Measurements from ENCODE around the gene GRIK3. TPM values are rescaled to one million over a fixed set of nuclear protein-coding genes. Genes with fewer than 3 reads are reported as not detected.
A peak's percentile ranks its signal among the peaks of the same experiment; 100 is the strongest.
"Not testable (repeated sequence)": the region's sequence is repeated elsewhere in the genome, so short reads cannot be mapped to it uniquely, and the experiment has no call there.

Gene GRIK3
- total RNA-seq, 1 donor from 2014 or later, result 30.2 TPM

DNA sequence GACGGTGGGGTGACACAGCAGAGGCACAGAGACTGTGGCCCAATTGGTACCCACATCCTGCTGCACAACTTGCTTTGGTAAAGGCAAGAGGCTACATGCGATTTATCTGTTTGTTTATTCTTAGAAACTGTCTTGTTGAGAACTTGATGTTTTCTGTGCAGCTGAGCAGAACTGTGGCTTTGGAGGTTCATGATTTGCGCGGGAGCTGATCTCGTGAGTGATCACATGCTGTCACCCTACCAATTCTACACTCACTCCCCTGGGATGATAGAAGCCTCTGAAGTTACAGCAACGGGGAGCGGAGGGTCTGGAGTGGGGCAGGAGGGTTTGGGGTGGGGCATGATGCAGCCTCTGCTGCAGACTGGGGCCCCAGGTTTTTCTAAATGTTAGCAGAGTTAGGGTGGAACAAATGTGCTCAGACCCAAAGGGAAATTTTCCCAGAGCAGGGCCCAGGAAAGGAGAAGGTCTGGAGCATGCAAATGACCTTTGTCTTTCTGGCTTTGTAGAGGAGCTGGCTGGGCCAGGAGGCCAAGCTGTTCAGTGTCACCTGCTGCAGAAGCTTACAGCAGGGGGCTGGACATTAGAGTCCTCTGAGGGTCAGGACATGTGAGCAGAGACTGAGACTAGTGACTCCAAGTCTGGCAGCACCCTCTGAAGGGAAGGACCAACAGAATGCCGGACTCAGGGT is 83.6 kb downstream of the GRIK3 start:
- DNase-seq (ENCODE audit: low spot score in 2 of 2) (no peak), FAIRE-seq (no peak)

DNA sequence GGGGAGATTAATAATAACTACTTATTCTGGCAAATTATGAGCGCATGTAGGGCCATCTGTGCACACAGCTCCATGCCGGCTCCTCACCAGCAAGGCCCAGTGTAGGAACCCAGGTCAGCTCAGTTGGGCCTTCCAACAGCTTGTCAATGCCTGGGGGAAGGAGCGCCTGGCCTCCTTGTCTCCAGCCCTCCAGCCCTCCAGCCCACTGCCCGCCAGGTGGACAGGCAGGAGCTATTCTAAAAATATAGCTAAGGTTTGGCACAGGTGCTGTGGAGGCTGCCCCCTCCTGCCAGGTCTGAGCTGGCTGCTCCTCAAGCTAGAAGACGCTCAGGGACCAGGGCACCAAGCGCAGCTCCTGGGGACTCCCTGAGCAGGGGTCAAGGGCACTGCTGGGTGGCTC is 85.7 kb downstream of the GRIK3 start:
- no peak for FAIRE-seq
- DNase-seq (ENCODE audit: low spot score in 2 of 2), result no peak

DNA sequence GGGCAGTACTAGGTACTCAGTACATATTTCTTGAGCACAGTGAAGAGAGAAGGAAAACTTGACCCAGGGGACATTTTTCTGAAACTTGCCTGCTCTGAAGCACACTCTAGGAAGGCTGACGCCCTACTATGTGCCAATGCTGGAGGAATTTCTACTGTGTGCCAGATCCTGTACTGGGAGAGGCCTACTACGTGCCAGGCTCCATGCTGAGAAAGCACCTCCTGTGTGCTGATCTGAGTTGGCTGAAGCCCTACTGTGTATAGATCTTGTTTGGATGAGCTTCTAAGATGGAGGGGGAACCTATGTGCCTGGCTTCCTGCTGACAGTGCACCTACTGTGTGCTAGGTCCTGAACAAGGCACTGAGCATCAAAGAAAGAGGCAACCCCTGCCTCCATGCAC is 86.2 kb downstream of the GRIK3 start:
- no peak for FAIRE-seq

DNA sequence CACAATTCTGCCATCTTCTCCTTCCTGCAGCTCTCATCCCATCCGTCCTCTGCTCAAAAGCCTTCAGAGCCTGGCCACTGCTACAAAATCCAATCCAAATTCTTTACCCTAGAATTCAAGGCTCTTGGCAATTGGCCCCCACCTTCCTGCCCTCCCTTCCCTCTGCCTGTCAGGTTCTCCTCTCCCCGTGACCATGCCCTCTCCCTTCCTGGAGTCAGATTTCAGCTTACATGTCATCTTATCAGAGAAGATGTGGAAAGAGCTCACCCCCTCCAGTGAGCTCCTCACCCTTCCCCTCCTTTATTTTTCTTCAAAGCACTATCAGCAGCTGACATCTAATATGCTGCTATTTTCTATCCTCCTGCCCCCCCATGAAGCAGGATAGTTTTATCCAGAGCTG is 86.9 kb downstream of the GRIK3 start:
- no peak for FAIRE-seq
- no peak for DNase-seq (ENCODE audit: low spot score in 2 of 2)

More for the DNA sequence above, 86.2 kb downstream of the GRIK3 start:
- DNase-seq (ENCODE audit: low spot score in 2 of 2), result no peak

DNA sequence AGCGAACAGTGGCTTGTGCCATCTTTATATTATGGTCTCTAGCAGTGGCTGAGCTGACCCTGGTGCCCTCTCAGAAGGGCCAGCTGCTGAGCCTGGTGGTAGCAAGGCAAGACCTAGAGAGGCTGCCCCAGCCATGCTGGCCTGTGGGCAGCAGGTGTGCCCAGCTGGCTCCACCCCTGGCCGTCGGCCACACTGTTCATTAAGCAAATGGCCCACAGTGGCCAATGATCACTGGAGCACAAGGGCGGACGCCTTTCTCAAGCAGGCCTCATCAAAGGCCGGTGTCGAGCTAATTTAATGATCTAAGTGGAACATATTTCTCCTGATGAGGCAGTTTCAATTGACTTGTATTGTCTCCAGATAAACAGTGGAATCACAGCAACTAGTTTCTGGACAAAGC is 89.4 kb downstream of the GRIK3 start:
- DNase-seq (ENCODE audit: low spot score in 2 of 2), result no peak
- FAIRE-seq, result no peak

DNA sequence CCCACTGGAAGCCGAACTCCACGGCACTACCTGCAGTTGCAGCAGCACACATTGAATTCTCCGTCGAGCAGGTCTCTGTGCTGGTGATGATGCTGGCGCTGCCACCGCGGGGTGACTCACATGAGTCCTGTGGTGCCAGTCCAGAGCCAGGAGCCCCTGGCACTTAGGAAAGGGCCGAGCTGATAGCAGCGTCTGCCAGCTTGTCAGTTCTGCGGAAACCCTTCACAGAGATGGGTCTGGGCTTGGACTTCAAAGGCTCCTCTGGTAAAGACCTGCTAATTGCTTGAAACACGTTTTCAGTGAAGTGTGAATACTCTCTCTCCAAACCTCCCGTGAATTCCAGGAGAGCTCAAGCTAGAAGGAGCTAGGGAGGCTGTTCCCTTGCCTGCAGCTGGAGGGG is 92.2 kb downstream of the GRIK3 start:
- DNase-seq (ENCODE audit: low spot score in 2 of 2), result no peak
- FAIRE-seq, result no peak

DNA sequence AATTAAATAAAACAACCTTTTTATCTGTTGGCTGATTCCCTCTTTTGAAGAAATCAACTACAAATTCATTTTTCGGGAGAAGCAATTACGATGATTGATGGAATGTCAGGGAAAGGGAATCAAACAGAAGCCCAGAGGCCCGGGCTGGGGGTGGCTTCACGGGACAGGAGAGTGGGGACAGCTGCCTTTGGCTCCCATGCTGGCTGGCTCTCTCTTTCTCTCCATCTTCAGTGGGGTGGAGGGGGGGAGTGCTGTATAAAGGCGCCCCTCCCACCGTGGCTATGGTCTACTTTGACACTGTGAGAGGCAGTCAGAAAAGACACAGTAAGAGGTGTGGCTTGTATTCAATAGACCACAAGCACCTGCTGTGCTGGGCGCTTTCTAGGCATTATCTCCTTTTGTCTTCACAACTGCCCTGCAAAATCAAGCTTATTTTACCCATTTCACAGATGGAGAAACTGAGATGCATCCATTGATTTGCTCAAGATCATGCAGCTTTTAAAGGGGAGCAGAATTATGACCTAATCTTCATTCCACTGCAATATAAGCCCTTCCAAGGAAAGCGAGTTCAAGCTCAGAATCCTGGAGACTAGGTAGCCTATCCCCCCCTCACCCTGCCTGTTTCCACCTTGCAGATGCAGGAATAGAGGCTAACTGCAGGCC is 92.9 kb downstream of the GRIK3 start:
- FAIRE-seq, result no peak
- DNase-seq (ENCODE audit: low spot score in 2 of 2), result no peak

DNA sequence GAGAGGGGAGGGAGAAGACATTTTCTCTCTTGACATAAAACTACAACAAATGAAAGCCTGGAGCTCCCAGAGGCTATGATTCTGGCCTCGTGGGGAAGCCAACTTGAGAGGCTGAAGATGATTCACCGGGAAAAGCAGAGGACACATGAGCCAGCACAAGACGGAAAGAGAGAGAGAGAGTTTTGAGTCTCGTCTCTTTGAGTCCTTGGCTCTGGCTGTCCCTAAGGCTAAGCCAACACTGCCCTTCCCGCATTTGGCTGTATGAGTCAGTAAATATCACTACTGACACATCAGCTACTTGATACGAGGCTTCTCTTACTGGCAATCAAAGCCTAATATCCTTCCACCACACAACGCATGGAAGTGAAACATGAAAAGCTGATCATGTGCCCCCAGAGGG is 95.5 kb downstream of the GRIK3 start:
- FAIRE-seq (no peak), DNase-seq (ENCODE audit: low spot score in 2 of 2) (no peak)

DNA sequence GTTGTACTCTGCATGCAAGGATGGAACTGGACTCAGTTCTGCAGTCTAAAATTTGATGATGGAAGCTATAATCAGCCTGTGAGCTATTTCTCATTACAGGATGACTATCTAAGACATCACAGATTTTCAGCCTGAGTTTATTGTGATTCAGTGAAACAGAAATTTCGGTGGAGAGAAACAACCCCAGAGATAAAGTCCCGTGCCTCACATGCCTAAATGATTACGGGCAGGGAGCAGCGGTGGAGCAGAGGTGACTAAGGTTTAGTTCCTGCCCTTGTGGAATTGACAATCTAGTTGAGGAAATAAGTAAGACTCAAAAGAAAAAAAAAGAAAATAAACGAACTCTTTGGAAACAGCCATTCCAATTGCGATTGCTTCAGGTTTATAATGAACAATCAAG is 96.9 kb downstream of the GRIK3 start:
- FAIRE-seq (no peak), DNase-seq (ENCODE audit: low spot score in 2 of 2) (no peak)

DNA sequence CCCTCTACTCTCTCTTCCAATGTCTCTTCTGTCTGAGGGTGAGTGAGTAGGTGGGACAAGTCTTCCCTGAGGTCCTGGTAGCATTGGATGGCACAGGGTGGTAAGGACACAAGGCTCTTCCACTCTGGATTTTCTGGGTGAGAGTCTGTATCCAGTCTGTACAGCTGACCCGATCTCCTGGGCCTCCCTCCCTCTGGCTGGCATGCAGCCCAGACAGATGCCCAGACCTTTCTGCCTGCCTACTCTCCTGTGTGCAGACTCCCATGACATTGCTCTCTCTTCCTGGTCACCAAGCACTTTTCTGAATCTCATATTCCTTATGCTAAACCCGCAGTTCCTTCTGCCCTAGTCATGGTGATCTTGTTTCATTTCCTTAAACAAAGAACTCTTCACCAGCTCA is 100.3 kb downstream of the GRIK3 start:
- no peak for FAIRE-seq

DNA sequence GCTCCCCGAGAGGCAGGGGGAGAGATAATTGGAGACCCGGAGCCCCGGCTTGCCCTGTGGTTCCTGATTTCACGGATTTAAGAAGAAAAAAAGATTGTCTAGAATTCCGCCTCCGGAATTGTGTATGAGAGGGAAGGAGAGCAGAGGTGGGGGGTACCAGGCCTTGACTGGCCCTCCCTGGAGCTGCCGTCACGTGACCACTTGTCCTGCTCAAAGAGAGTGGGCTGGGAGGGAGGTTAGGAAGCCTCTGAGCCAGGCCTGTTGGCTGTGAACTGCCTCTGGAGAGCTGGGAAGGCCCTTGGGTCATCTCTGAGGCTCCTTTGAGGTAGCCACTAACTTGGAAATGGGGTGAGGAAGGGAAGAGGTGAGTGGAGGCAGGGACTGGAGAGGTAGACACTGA is 106.5 kb downstream of the GRIK3 start:
- no peak for DNase-seq (ENCODE audit: low spot score in 2 of 2)
- FAIRE-seq, result no peak

More for the DNA sequence above, 100.3 kb downstream of the GRIK3 start:
- DNase-seq (ENCODE audit: low spot score in 2 of 2), result no peak

DNA sequence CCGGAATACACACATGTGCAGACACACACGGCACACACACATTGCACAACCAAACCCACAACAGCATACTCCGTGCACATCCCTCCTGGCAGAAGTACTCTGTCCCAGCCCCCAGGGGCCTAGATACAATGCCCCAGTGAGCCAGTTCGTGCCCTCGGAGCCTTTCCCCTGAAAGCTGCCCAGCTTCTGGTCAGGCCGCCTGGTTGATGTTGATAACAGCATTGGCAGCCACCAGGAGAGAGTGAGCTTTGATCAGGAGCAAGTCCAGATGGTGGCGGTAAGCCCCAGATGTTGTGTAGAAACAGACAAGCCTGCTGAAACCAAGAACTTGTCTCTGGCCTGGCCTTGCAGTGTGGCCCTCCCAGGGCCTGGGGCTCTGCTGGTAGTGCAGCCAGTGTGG is 109.1 kb downstream of the GRIK3 start:
- DNase-seq (ENCODE audit: low spot score in 2 of 2) (no peak), FAIRE-seq (no peak)

DNA sequence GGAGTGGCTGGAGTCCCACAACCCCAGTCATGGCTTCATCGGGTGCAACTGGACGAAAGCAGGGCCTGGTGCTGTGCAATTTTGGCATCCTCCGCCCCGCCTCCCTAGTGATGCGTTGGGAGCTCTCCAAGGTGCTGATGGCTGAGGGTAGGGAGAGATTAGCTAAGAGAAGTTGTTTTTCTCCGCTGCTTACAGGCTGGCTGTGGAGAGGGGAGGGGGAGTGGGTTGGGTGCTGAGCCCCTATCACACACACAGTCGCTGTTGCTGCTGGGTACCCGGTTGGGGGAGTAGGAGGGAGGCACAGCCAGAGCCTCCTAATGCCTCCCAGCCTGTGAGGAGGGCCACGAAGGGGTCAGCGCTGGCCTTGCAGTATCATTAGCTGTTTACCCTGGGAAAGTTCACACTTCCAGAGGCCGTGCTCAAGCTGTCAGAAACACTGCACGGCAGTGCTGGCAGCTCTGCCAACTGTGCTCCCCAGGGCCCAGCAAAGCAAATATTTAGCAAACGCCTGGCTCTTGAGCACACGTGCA is 110.0 kb downstream of the GRIK3 start:
- no peak for DNase-seq (ENCODE audit: low spot score in 2 of 2)
- FAIRE-seq, result no peak

DNA sequence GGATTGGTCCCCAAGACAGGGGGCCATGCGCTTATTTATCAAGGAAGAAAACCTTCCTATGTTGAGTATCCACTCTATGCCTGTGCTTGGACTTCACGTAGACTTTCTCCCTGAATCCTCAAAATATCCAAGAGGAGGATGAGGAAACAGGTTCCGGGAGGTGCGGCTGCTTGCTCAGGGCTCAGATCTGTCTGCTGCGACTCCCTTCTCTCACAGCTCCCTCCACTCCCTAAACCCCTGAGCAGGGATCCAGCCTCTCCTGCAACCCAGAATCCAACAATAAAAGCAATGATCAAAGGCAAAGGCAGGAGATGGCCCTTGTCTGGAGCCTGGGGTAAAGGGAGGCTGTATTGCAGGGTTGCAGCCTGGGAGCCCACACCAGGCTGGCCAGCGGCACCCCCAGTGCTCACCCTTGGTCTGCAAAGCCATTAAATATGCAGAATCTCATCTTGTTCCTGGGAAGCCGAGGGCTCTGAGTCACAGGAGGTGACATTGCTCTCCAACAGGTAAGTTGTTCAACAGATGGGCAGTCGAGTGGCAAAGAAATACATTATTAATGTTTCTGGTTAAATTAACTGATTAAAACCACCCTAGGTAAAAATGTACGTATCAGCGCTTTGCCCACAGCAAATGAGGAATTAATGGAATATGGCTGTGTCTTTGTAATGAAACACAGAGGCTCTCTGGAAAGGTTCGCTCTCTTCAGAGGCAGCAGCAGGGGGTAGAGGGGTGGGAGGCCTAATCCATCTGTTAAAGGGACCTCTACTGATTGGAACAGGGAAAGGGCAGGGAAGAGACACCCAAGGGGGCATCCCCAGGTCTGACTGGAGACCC is 111.5 kb downstream of the GRIK3 start:
- DNase-seq (ENCODE audit: low spot score in 2 of 2) (no peak), FAIRE-seq (no peak)

DNA sequence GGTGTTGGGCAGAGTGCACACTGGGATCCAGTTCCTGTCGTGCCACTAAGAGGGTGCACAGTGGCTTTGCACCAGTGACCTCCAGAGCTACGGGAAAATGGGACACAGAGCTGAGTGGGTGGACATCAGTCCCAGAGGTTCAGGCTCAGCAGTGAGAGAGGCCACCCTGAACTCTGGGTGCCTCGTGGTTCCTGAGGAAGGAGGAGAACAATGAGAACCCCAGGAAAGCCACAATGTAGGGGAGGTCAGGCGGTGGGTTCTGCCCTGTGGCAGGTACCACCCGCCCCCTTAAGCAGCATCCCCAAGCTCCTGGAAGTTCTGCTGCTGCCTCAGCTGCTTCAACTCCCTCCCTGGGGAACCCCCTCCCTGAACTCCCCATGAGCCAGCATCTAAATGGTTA is 112.2 kb downstream of the GRIK3 start:
- DNase-seq (ENCODE audit: low spot score in 2 of 2) (no peak), FAIRE-seq (no peak)

DNA sequence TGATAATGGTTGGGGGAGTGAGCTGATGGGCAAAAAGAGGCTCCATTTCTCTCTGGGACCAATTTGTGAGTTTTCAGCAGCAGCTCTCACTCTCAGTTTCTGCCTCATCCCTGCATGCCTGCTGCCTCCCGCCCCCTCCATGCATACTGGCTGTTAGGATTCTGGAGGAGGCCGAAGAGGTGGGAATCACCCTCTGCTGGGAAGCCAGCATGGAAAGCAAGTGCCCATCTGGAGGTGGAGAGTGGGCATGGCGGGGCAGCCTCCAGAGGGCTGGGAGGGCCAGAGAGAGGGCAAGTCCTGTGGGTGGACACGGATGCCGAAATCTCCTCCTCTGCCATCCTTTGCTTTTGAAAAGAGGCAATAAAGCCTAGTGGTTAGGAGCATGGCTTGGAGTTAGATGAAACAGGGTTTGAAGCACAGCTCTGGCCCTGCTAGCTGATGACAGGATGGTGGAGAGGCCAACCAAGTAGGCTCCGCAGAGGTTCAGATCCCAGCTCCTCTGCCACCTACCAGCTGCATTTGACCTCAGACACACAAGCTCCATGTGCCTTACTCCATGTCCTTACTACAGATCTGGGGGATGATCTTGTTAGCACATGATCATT is 113.4 kb downstream of the GRIK3 start:
- DNase-seq (ENCODE audit: low spot score in 2 of 2) (peak in 1 of 2 donors; percentile 37), FAIRE-seq (no peak)

DNA sequence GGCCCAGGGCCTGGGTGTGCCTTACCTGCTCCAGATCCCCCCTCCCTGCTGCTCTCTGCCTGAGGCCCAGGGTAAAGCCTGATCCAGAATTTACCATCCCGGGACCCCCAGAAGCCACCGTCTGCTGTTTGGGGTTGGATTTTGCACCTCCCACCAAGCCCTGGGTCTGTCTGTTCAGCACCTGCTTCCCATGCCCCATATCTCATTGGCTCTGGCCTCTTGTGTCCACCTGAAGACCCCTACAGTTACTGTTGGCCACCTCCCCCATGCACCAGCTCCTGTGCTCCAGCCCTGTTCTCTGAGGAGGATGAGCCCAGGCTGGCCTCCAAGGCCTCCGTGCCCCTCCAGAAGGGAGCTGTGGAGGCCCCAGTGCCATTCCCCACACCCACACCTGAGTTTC is 113.9 kb downstream of the GRIK3 start:
- no peak for DNase-seq (ENCODE audit: low spot score in 2 of 2)
- FAIRE-seq, result no peak

DNA sequence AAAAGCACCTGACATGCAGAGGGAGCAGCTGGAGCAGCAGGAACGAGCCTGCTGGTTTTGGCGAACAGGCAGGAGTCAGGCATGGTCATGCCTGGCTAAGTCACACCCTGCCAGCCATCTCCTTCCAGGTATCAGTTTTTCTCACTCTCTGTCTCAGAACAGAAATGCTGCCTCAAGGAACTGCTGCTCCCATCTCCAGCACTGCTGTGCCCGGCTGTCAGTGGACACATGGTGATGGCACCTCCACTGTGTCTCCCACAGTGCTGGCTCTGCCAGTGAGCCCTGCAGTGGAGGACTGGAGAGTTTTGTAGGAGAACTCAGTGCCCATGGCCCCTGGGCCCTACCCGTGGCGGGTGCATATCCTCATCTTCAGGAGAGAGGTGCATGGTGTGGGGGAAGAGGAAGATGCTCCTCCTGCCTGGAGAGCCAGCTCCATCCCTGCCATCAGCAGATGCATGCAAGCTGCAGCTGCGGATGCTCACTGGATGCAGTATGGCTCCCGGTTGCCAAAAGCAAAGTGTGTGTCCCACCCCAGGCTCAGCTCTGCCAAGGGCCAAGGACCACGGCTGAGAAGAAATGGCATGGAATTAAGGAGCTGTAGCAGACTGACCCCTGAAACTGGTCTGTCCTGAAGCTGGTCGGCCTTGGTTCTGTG is 114.7 kb downstream of the GRIK3 start:
- no peak for FAIRE-seq
- DNase-seq (ENCODE audit: low spot score in 2 of 2), result no peak

DNA sequence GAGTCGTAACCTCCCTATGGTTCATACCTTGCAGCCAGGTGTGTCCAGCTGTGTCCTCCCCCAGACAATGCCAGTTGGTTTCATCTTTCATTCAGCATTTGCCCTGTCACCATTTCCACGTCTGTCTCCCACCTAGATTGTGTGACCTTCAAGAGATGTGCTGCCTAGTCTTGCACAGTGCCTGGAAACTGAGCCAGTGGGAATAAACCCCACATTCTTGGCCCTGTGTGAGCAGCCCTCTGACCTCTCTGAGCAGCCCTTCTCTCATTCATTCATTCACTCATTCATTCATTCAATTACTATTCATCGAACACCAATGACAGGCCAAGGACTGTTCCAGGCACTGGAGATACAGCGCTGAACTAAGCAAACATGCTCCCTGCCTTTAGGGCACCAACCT is 115.7 kb downstream of the GRIK3 start:
- FAIRE-seq (no peak), DNase-seq (ENCODE audit: low spot score in 2 of 2) (no peak)

DNA sequence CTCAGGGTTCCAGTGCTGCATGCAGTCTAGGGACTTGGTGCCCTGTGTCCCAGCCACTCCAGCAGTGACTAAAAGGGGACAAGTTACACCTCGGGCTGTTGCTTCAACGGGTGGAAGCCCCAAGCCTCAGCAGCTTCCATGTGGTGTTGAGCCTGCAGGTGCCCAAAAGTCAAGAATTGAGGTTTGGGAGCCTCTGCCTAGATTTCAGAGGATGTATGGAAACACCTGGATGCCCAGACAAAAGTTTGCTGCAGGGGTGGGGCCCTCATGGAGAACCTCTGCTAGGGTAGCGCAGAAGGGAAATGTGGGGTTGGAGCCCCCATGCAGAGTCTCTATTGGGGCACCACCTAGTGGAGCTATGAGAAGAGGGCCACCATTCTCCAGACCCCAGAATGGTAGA is 117.8 kb downstream of the GRIK3 start:
- not testable (repeated sequence) for DNase-seq (ENCODE audit: low spot score in 2 of 2); FAIRE-seq
